ENCODE data around the gene IREB2.

GRCh38 chr15:78454992-78455391, 17.0 kb downstream of the IREB2 start:
- TF ChIP-seq CTCF (IDR thresholded peaks at IDR 0.05; ENCODE audit: low read depth, low read length) (no peak), EZH2phosphoT487 (IDR thresholded peaks at IDR 0.05; ENCODE audit: low read depth) (no peak)
